SK-N-MC (cell line): ENCODE results near the gene TMEM144.

ENCODE experiments used
- EZH2 ChIP-seq: fragments of 200-600 bp; sonication (generic); IDR thresholded peaks from one replicate; pipeline ENCODE4 v1.6.1; 2017; ENCODE audit warnings: antibody characterized with exemption
- FOXP2 ChIP-seq: optimal IDR thresholded peaks from 2 replicates; pipeline ENCODE3; 2011; ENCODE audit warnings: mild to moderate bottlenecking, moderate library complexity; ENCODE audit not compliant: insufficient read depth; ENCODE audit errors: extremely low read length, control extremely low read depth
- POLR2AphosphoS5 ChIP-seq: IDR thresholded peaks from 2 replicates; pipeline ENCODE4 v1.6.1; 2012; ENCODE audit warnings: mild to moderate bottlenecking, low read depth, low read length, borderline replicate concordance

- TF ChIP-seq POLR2AphosphoS5 (no peak), EZH2 (no peak), FOXP2 (no peak)
Observed at GRCh38 chr4:158253350-158253980, 43.2 kb downstream of the TMEM144 start.
